Astrocyte of the cerebellum (primary cell): Measurements from ENCODE around the gene ATP2B1.

Experiments
- DNase-seq: peaks from one replicate; pipeline ENCODE4 v3.0.0-alpha.2; 2011; ENCODE audit warnings: low read depth
- H3K4me3 ChIP-seq: 2 replicates; pipeline ENCODE4 v1.5.1; 2011; ENCODE audit warnings: mild to moderate bottlenecking, low read depth, low read length, moderate library complexity
- in situ Hi-C: cut with HindIII; loops from 2 replicates; pipeline ENCODE4 v1.10.0; 2017; ENCODE audit warnings: low sequenced_read_pairs
- TF ChIP-seq, protein P1 (sequence below): IDR thresholded peaks from 2 replicates; pipeline ENCODE4 v1.5.1; 2012; ENCODE audit warnings: low read length, low read depth, moderate library complexity, mild to moderate bottlenecking; ENCODE audit errors: missing control alignments

ATP2B1 gene

DNA sequence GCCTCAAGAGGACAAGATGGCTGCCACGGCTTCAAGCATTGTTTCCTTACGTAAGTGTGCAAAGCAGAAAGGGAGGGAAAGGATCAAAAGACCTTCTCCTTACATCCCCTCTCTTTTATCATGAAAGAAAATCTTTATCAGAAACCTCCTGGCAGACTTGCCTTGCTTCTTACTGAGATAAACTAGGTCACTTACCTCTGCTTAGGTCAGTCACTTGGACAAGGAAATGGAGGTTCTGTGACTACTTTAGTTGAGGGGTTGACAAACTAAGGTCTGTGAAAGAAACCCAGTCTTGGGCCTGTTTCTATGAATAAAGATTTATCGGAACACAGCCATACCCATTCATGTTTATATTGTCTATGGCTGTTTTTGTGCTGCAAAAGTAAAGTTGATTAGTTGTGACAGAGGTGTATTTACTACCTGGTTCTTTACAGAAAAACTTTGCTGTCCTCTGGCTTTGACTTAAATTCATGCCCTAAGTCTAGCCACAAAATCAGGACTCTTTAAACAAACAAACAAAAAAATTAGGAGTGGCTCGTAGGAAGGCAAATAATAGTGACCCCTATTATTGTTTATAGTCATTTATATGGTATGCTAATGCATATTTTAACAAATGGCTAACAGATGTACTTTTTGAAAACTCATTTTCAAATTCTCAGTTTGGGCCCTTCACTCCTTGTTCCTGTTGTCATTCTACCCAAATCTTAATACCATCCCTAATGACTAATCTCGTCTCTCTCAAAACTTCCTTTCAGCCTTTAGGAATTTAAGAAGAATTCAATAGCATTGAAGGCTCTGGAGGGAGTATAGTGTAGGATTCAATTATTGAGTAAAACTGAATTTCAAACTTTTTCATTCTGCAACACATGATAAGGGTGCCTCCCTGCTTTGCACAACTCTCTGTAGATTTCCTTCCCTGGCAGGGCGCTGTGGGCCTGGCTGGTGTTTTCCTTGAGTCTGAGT lies 42.0 kb upstream of the ATP2B1 start:
- H3K4me3 ChIP-seq = no peak overlapping the region
- TF ChIP-seq, protein P1, sequence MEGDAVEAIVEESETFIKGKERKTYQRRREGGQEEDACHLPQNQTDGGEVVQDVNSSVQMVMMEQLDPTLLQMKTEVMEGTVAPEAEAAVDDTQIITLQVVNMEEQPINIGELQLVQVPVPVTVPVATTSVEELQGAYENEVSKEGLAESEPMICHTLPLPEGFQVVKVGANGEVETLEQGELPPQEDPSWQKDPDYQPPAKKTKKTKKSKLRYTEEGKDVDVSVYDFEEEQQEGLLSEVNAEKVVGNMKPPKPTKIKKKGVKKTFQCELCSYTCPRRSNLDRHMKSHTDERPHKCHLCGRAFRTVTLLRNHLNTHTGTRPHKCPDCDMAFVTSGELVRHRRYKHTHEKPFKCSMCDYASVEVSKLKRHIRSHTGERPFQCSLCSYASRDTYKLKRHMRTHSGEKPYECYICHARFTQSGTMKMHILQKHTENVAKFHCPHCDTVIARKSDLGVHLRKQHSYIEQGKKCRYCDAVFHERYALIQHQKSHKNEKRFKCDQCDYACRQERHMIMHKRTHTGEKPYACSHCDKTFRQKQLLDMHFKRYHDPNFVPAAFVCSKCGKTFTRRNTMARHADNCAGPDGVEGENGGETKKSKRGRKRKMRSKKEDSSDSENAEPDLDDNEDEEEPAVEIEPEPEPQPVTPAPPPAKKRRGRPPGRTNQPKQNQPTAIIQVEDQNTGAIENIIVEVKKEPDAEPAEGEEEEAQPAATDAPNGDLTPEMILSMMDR = no peak
- no peak for DNase-seq
- in situ Hi-C loops = no loop called here

DNA sequence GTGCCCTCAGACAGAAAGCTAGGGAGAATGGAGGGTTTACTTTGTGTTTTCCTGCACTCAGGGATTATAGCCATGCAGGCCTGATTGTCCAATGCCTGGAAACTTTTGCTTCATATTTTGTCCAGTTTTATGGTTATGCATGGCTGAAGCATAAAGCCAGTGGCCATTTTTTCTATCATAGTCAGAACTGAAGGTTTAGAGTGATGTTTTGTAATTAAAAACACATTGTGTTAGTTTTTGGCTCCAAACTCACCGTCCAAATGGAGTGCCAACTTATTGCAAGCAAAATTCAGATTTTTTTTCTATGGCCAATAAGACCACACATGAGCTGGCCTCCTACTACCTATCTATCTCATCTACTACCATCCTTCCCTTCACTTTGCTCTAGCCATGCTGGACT lies 40.2 kb upstream of the ATP2B1 start:
- TF ChIP-seq, protein P1 = no peak
- in situ Hi-C loops = no loop called here
- DNase-seq = no peak
- H3K4me3 ChIP-seq = no peak overlapping the region

DNA sequence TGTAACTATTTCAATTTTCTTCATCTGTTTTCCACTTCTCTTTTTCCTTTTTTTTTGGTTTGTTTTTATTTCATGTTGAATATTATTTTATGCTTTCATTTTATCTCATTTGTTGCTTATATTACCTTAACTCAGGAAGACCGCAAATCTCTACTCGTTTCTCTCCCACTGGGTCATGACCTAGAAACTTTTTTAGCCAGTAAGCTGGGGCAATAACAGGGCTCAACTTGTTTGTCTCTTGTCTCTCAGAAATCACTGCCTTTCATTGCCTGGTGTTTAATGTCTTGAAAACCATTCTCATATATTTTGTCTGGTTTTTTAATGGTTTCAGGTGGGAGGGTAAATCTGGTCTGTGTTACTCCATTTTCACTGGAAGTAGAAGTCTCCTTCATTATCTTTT lies 36.6 kb upstream of the ATP2B1 start:
- in situ Hi-C loops = no loop called here
- TF ChIP-seq, protein P1 = no peak
- no peak overlapping the region for H3K4me3 ChIP-seq
- no peak for DNase-seq

DNA sequence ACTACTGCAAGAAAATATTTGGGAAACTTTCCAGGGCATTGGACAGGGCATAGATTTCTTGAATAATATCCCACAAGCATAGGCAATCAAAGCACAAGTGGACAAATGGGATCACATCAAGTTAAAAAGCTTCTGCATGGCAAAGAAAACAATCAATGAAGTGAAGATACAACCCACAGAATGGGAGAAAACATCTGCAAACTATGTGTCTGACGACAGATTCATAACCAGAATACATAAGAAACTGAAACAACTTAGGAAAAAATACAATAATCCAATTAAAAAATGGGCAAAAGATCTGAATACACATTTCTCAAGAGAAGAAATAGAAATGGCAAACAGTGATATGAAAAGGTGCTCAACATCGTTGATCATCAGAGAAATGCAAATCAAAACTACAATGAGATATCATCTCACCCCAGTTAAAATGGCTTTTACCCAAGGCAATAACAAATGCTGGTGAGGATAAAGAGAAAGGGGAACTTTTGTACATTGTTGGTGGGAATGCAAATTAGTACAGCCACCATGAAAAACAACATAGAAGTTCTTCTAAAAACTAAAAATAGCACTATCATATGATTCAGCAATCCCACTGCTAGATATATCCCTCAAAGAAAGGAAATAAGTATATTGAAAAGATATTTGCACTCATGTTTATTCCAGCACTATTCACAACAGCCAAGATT lies 33.8 kb upstream of the ATP2B1 start:
- TF ChIP-seq, protein P1 = no peak
- no peak for DNase-seq

DNA sequence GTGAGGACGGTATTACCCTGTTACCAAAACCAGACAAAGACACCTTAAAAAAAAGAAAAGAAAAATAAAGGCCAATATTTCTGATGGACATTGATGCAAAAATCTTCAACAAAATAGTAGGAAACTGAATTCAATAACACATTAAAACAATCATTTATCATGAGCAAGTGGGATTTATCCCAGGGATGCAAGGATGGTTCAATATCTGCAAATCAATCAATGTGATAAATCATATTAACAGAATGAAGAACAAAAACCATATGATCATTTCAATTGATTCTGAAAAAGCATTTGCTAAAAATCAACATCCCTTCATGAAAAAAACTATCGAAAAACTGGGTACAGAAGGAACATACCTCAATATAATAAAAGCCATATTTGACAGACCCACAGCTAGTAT lies 32.3 kb upstream of the ATP2B1 start:
- TF ChIP-seq, protein P1 = no peak
- DNase-seq = no peak
- in situ Hi-C loops = no loop called here
- H3K4me3 ChIP-seq = no peak overlapping the region

More for the DNA sequence above, 33.8 kb upstream of the ATP2B1 start:
- in situ Hi-C loops = no loop called here
- H3K4me3 ChIP-seq = no peak overlapping the region

DNA sequence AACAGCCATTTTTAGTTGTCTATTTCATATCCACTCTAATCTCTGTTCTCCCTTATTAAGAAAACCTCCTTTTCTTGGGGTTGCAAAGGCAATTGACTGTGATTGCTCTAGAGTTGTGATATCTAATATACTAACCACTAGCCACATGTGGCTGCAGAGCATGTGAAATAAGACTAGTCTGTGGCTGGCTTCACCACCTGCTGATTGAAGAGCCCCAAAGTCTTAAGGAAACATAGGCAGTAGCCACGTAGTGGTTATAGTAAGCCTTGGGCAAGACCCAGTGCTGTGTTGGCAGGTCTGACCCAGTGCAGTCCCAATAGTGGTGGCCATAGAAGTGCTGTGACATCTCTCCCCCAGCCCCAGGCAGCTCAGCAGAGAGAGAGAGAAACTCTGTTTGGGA lies 28.4 kb upstream of the ATP2B1 start:
- TF ChIP-seq, protein P1 = no peak
- DNase-seq = no peak
- H3K4me3 ChIP-seq = no peak overlapping the region
- in situ Hi-C loops = no loop called here
